ENCODE results near the gene IFITM5.

- TF ChIP-seq EZH2 (IDR thresholded peaks at IDR 0.05; ENCODE audit: borderline replicate concordance, insufficient read depth, low read depth, low read length, poor library complexity, severe bottlenecking) = no peak
- no peak for TF ChIP-seq CTCF (IDR thresholded peaks at IDR 0.05)
Observed at GRCh38 chr11:266676-267439, 32.5 kb downstream of the IFITM5 start.
